GM23248 (cell line): ENCODE results near the gene PTCH2.

Experiments
- EZH2 ChIP-seq: fragments of 200-600 bp; sonication (generic); IDR thresholded peaks from 2 replicates; pipeline ENCODE4 v1.6.1; 2018; ENCODE audit warnings: antibody characterized with exemption, mild to moderate bottlenecking; ENCODE audit not compliant: insufficient read depth, poor library complexity, severe bottlenecking
- EZH2phosphoT487 ChIP-seq: fragments of 200-600 bp; sonication (generic); IDR thresholded peaks from 2 replicates; pipeline ENCODE4 v1.6.1; 2018; ENCODE audit warnings: antibody characterized with exemption, moderate library complexity, mild to moderate bottlenecking, low read depth; ENCODE audit not compliant: insufficient read depth

- no peak for TF ChIP-seq EZH2
- TF ChIP-seq EZH2phosphoT487, result no peak
Observed at GRCh38 chr1:44784094-44785028, 58.7 kb downstream of the PTCH2 start.
